Activated CD8-positive, alpha-beta memory T cell treated with anti-CD3 and anti-CD28 coated beads, Interleukin-2, amount 50 U/mL, for 48 hours (primary cell): ENCODE results near the gene NUDT8.
"Not testable (repeated sequence)": the region's sequence is repeated elsewhere in the genome, so short reads cannot be mapped to it uniquely, and the experiment has no call there.

Source experiments
- DNase-seq: peaks from one replicate; pipeline ENCODE4 v3.0.0-alpha.2; 2020

Gene NUDT8

GRCh38 chr11:67629386-67630227, at the start of gene NUDT8:
TSS of gene NUDT8 (minus strand) at chr11:67629937. CDS start at chr11:67629911, 26 bp downstream.
- DNase-seq, result peak; percentile 94

- DNase-seq, result no peak
Measured at GRCh38 chr11:67675058-67675747, 45.5 kb upstream of the NUDT8 start.

GRCh38 chr11:67674442-67674871, 44.7 kb upstream of the NUDT8 start, which contains the start of gene ALDH3B2:
TSS of gene ALDH3B2 (minus strand) at chr11:67674623. CDS start at chr11:67666935, 7,688 bp downstream.
- no peak for DNase-seq

GRCh38 chr11:67673902-67674301, 44.2 kb upstream of the NUDT8 start:
- DNase-seq, result no peak

- no peak for DNase-seq
Measured at GRCh38 chr11:67673358-67673757, 43.6 kb upstream of the NUDT8 start.

GRCh38 chr11:67671211-67671520, 41.4 kb upstream of the NUDT8 start:
- no peak for DNase-seq

- no peak for DNase-seq
Measured at GRCh38 chr11:67670316-67671210, 40.8 kb upstream of the NUDT8 start.

GRCh38 chr11:67668192-67668551, 38.4 kb upstream of the NUDT8 start:
- DNase-seq, result no peak

- no peak for DNase-seq
Measured at GRCh38 chr11:67667490-67668191, 37.9 kb upstream of the NUDT8 start.

GRCh38 chr11:67666676-67667489, 37.1 kb upstream of the NUDT8 start:
- DNase-seq, result no peak

- no peak for DNase-seq
Measured at GRCh38 chr11:67666303-67666645, 36.5 kb upstream of the NUDT8 start.

GRCh38 chr11:67665541-67666302, 36.0 kb upstream of the NUDT8 start:
- no peak for DNase-seq

GRCh38 chr11:67664696-67665540, 35.2 kb upstream of the NUDT8 start:
- DNase-seq, result no peak

GRCh38 chr11:67664213-67664585, 34.5 kb upstream of the NUDT8 start:
- DNase-seq, result no peak

GRCh38 chr11:67663532-67664212, 33.9 kb upstream of the NUDT8 start:
- DNase-seq, result no peak

- no peak for DNase-seq
Measured at GRCh38 chr11:67662835-67663531, 33.2 kb upstream of the NUDT8 start.

GRCh38 chr11:67662142-67662834, 32.6 kb upstream of the NUDT8 start:
- DNase-seq, result no peak

- DNase-seq, result not testable (repeated sequence)
Measured at GRCh38 chr11:67660752-67661151, 31.0 kb upstream of the NUDT8 start.
